PC-3 (cell line): Measurements from ENCODE around the gene TINAGL1. TPM values are rescaled to one million over a fixed set of nuclear protein-coding genes. Genes with fewer than 3 reads are reported as not detected.

ENCODE experiments used
- ATAC-seq: fragments of 200-7000 bp; cut with Tn5 transposase; 2 replicates; pipeline ENCODE4 v1.9.1; 2020; ENCODE audit warnings: mild to moderate bottlenecking, moderate library complexity
- Bru-seq: library from RNA; stranded (reverse); fragments of 400-500 nt; gene quantifications from one replicate; lab custom pipeline; 2021; lab: Mats Ljungman, UMichigan
- BruChase-seq, 2 experiments: library from RNA; stranded (reverse); fragments of 400-500 nt; gene quantifications; one replicate each; lab custom pipeline; 2021; lab: Mats Ljungman, UMichigan
- BruUV-seq: library from RNA; stranded (reverse); fragments of 400-500 nt; replicated peaks from 2 replicates; lab custom pipeline; 2021; lab: Mats Ljungman, UMichigan
- CTCF ChIA-PET: fragments of 300-600 bp; sonication (Branson Sonifier 250); formaldehyde crosslinking; loops from one replicate; lab custom pipeline; 2022; ENCODE audit warnings: antibody characterized with exemption; lab: Charles Lee
- POLR2A ChIA-PET: fragments of 300-600 bp; sonication (Branson Sonifier 250); formaldehyde crosslinking; loops from one replicate; lab custom pipeline; 2022; ENCODE audit warnings: antibody characterized with exemption; ENCODE audit not compliant: unreplicated experiment; lab: Charles Lee
- DNase-seq: peaks from one replicate; pipeline ENCODE4 v3.0.0-alpha.2; 2015
- H2AFZ ChIP-seq: fragments of 300-600 bp; sonication (generic); 2 replicates; pipeline ENCODE4 v1.6.0; 2016; ENCODE audit warnings: antibody characterized with exemption, low read length
- H3F3A ChIP-seq: fragments of 300-600 bp; sonication (generic); one replicate; pipeline ENCODE4 v1.6.0; 2017; ENCODE audit warnings: antibody characterized with exemption, low read length, control low read depth, mild to moderate bottlenecking; ENCODE audit not compliant: unreplicated experiment
- H3K27ac ChIP-seq: fragments of 300-600 bp; sonication (generic); 2 replicates; pipeline ENCODE4 v1.5.1; 2016; ENCODE audit warnings: mild to moderate bottlenecking, low read length
- H3K27me3 ChIP-seq: fragments of 300-600 bp; sonication (generic); 2 replicates; pipeline ENCODE4 v1.6.1; 2016; ENCODE audit warnings: low read length, mixed read lengths
- H3K36me3 ChIP-seq: fragments of 300-600 bp; sonication (generic); 2 replicates; pipeline ENCODE4 v1.6.1; 2016; ENCODE audit warnings: low read depth, mixed run types, low read length, mixed read lengths
- H3K4me1 ChIP-seq: fragments of 300-600 bp; sonication (generic); 2 replicates; pipeline ENCODE4 v1.5.1; 2016; ENCODE audit warnings: low read length; ENCODE audit not compliant: insufficient read depth
- H3K4me2 ChIP-seq: fragments of 300-600 bp; sonication (generic); 2 replicates; pipeline ENCODE4 v1.6.0; 2016; ENCODE audit warnings: low read length
- H3K4me3 ChIP-seq: fragments of 300-600 bp; sonication (generic); 2 replicates; pipeline ENCODE4 v1.5.1; 2016; ENCODE audit warnings: mild to moderate bottlenecking, low read length, mixed read lengths
- H3K79me2 ChIP-seq: fragments of 300-600 bp; sonication (generic); 2 replicates; pipeline ENCODE4 v1.6.1; 2017; ENCODE audit warnings: low read length, mixed read lengths
- H3K9ac ChIP-seq: fragments of 300-600 bp; sonication (generic); 2 replicates; pipeline ENCODE4 v1.6.0; 2016; ENCODE audit warnings: mild to moderate bottlenecking, low read length
- H3K9me2 ChIP-seq: fragments of 300-600 bp; sonication (generic); replicated peaks from 2 replicates; pipeline ENCODE4 v1.6.1; 2016; ENCODE audit warnings: mixed run types, low read length, mixed read lengths
- H3K9me3 ChIP-seq: fragments of 300-600 bp; sonication (generic); 2 replicates; pipeline ENCODE4 v1.6.1; 2016; ENCODE audit warnings: low read length, mixed read lengths
- H4K20me1 ChIP-seq: fragments of 300-600 bp; sonication (generic); 2 replicates; pipeline ENCODE4 v1.6.1; 2016; ENCODE audit warnings: low read length, mixed read lengths
- EZH2 ChIP-seq: fragments of 300-600 bp; sonication (generic); IDR thresholded peaks from one replicate; pipeline ENCODE4 v1.6.1; 2017; ENCODE audit warnings: antibody characterized with exemption, mild to moderate bottlenecking, low read length; ENCODE audit not compliant: unreplicated experiment
- EZH2phosphoT487 ChIP-seq: fragments of 300-600 bp; sonication (generic); IDR thresholded peaks from 2 replicates; pipeline ENCODE4 v1.6.1; 2018; ENCODE audit warnings: mild to moderate bottlenecking, antibody characterized with exemption, low read length, borderline replicate concordance
- intact Hi-C: fragments of 100-400 bp; cut with micrococcal nuclease; formaldehyde crosslinking; loops from 2 replicates; pipeline ENCODE4 v1.9.0; 2023
- long read RNA-seq: library from polyadenylated mRNA; unstranded; transcript quantifications from one replicate; pipeline ENCODE4 v2.0.0, GENCODE V29; 2021; ENCODE audit not compliant: unreplicated experiment
- total RNA-seq: library from RNA; depleted of rRNA; stranded (reverse); fragments of >200 nt; gene quantifications from 2 replicates; pipeline ENCODE4 v1.2.3, GENCODE V29; 2014; rRNA removed
- TF ChIP-seq, protein P1 (sequence below): fragments of 300-600 bp; sonication (generic); conservative IDR thresholded peaks from 2 replicates; pipeline ENCODE4 v1.5.1; 2017; ENCODE audit warnings: antibody characterized with exemption, low read depth, mild to moderate bottlenecking, low read length

TINAGL1 gene, protein sequence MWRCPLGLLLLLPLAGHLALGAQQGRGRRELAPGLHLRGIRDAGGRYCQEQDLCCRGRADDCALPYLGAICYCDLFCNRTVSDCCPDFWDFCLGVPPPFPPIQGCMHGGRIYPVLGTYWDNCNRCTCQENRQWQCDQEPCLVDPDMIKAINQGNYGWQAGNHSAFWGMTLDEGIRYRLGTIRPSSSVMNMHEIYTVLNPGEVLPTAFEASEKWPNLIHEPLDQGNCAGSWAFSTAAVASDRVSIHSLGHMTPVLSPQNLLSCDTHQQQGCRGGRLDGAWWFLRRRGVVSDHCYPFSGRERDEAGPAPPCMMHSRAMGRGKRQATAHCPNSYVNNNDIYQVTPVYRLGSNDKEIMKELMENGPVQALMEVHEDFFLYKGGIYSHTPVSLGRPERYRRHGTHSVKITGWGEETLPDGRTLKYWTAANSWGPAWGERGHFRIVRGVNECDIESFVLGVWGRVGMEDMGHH
- 176 and 217 TPM in 2 replicates for total RNA-seq
- percentile 83 among the genes with signal in this experiment for Bru-seq, nascent RNA
- BruChase-seq, experiment 1, labeled RNA remaining after a 6-hour chase: percentile 87 among the genes with signal in this experiment
- percentile 92 among the genes with signal in this experiment for BruChase-seq, experiment 2, labeled RNA remaining after a 2-hour chase
- long read RNA-seq, transcript TINAGL1-201 (12 exons, 2,187 nt): major isoform, 59 of 141 reads
- long read RNA-seq, partial matches to known transcripts: 53 of 141 reads
- long read RNA-seq, other reads (novel, unspliced or antisense): 29 of 141 reads

DNA sequence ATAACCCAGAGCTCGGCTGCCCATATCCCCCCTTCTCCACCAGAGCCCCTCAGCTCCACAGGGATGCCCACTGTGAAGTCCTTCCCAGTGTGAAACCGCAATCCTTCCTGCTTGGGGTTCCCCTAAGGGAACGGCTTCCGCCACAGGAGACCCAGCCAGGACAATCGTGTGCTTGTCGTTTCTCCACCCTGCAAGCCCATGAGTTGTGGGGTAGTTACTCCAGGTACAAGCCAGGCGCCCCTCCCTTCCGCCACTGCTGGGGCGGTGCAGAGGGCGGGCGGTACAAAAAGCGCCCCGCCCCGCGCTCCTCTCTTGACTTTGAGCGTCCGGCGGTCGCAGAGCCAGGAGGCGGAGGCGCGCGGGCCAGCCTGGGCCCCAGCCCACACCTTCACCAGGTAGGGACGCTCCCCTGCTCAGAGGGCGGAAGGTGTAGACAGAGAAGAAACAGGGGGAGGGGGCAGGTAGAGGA is at the start of gene TINAGL1:
TSS of gene TINAGL1 (plus strand) at position 315 of the 469 bp plus-strand sequence. CDS start 634 bp downstream, outside the sequence.
- Histone ChIP-seq H4K20me1 (peaks cover 13% of the 10 kb centered on the region; the same call in 1 of the 2 replicates), H3K4me3 (peak within 1 kb of the TSS; percentile 71), H3K4me1 (peaks cover 68% of the 10 kb centered on the region), H3K27ac (peak within 1 kb of the TSS; percentile 98), H3K4me2 (peak within 1 kb of the TSS; percentile 90), H3K79me2 (peaks cover 52% of the 10 kb centered on the region), H3K9me3 (no peaks in the 10 kb centered on the region), H3K9me2 (no peaks in the 10 kb centered on the region), H2AFZ (no peak within 1 kb of the TSS), H3K36me3 (peaks cover 3% of the 10 kb centered on the region; the same call in 1 of the 2 replicates), H3K27me3 (no peaks in the 10 kb centered on the region), H3K9ac (peak within 1 kb of the TSS; percentile 86), H3F3A (no peaks in the 10 kb centered on the region)
- POLR2A ChIA-PET: interaction anchor here (0.6 kb wide), 1 partner anchor 104 kb away, joined by 3 read pairs; no protein-coding TSS in a partner anchor
- intact Hi-C loops: no loop called here
- TF ChIP-seq, protein P1, sequence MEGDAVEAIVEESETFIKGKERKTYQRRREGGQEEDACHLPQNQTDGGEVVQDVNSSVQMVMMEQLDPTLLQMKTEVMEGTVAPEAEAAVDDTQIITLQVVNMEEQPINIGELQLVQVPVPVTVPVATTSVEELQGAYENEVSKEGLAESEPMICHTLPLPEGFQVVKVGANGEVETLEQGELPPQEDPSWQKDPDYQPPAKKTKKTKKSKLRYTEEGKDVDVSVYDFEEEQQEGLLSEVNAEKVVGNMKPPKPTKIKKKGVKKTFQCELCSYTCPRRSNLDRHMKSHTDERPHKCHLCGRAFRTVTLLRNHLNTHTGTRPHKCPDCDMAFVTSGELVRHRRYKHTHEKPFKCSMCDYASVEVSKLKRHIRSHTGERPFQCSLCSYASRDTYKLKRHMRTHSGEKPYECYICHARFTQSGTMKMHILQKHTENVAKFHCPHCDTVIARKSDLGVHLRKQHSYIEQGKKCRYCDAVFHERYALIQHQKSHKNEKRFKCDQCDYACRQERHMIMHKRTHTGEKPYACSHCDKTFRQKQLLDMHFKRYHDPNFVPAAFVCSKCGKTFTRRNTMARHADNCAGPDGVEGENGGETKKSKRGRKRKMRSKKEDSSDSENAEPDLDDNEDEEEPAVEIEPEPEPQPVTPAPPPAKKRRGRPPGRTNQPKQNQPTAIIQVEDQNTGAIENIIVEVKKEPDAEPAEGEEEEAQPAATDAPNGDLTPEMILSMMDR: no peak
- TF ChIP-seq EZH2: no peak
- BruUV-seq: no TSS peak
- ATAC-seq: peak; percentile 65
- peak; percentile 94 for DNase-seq
- CTCF ChIA-PET: interaction anchor here (0.6 kb wide), 1 partner anchor 379 kb away, joined by 3 read pairs; no protein-coding TSS in a partner anchor

DNA sequence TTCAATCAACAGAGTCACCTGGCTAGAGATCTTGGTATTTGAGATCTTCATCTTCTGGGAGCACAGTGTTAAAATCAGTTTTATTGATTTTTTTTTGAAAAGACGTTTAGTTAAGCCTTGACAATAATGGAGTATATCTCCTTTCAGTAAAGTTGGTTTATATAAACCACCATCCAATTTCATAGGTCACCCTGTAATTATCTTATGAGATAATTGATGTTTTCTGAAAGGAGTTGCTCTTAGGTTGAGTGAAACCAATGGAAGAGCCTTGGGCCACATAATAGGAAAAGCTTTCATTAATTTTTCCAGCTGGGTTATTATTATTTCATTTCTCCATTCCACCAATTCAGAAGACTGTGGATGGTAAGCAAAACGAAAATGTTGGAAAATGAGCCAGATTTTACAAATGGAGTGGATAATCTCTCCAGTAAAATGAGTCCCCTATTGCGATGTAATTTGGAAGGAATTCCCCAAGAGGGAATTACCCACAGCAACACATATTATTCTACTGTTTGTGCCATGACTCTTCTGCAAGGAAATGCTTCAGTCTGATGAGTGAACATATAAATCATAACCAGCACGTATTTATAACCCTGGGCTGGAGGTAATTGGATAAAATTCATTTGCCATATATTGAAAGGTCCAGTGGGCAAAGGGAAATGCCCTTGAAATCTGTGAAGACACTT is 46.2 kb upstream of the TINAGL1 start:
- TF ChIP-seq EZH2 (no peak), EZH2phosphoT487 (no peak)
- TF ChIP-seq, protein P1: no peak
- Histone ChIP-seq H3K27me3 (no peaks in the 10 kb centered on the region), H3K79me2 (no peaks in the 10 kb centered on the region), H3K36me3 (no peaks in the 10 kb centered on the region), H3K4me1 (peaks cover 14% of the 10 kb centered on the region), H3F3A (no peaks in the 10 kb centered on the region), H4K20me1 (no peaks in the 10 kb centered on the region), H3K9ac (no peak overlapping the region), H3K4me2 (no peak overlapping the region), H2AFZ (no peak overlapping the region), H3K9me3 (no peaks in the 10 kb centered on the region), H3K4me3 (no peak overlapping the region), H3K9me2 (no peaks in the 10 kb centered on the region), H3K27ac (no peak overlapping the region)
- POLR2A ChIA-PET: no interaction called here
- CTCF ChIA-PET: no interaction called here
- ATAC-seq (no peak), DNase-seq (no peak)
- no TSS peak for BruUV-seq
- intact Hi-C loops: no loop called here
